K562 (cell line): ENCODE measurements around the gene HDAC9.

ENCODE experiments used
- CBX2 ChIP-seq: fragments of 200-600 bp; sonication (generic); IDR thresholded peaks from one replicate; pipeline ENCODE4 v1.6.1; 2012; ENCODE audit warnings: mild to moderate bottlenecking, low read length, inconsistent platforms; ENCODE audit not compliant: insufficient read depth, poor library complexity, severe bottlenecking
- CC2D1A ChIP-seq: fragments of 450-650 bp; IDR thresholded peaks from 2 replicates; pipeline ENCODE4 v1.6.1; 2017; ENCODE audit warnings: mild to moderate bottlenecking
- CREB1 ChIP-seq, 2 experiments: sonication (generic) in 1 of 2; formaldehyde crosslinking in 1 of 2; IDR thresholded peaks; 2 replicates each; pipeline versions ENCODE4 v1.6.1 to v1.8.0; 2012 to 2022; ENCODE audit warnings: inconsistent platforms in 1 of 2, mild to moderate bottlenecking in 1 of 2, missing genetic modification reagents in 1 of 2, moderate library complexity in 1 of 2
- ETV6 ChIP-seq, 3 experiments: fragments of 150-350 bp in 1 of 3; sonication (generic) in 1 of 3; formaldehyde crosslinking in 1 of 3; IDR thresholded peaks; 2 replicates each; pipeline versions ENCODE4 v1.6.1 to v1.8.0; 2014 to 2022; ENCODE audit warnings: borderline replicate concordance in 2 of 3, low read depth in 2 of 3, antibody characterized with exemption in 1 of 3, low read length in 1 of 3, mild to moderate bottlenecking in 1 of 3, missing genetic modification reagents in 1 of 3
- HDAC1 ChIP-seq, 2 experiments: fragments of 450-650 bp; IDR thresholded peaks; 2 replicates each; pipeline ENCODE4 v1.6.1; 2016 to 2017; ENCODE audit warnings: inconsistent platforms in 1 of 2, mild to moderate bottlenecking in 1 of 2, moderate library complexity in 1 of 2
- HMGXB4 ChIP-seq: sonication (generic); formaldehyde crosslinking; IDR thresholded peaks from 2 replicates; pipeline ENCODE4 v1.8.1; 2023; ENCODE audit warnings: mild to moderate bottlenecking, missing genetic modification reagents
- MXI1 ChIP-seq: IDR thresholded peaks from 2 replicates; pipeline ENCODE4 v1.6.1; 2011; ENCODE audit warnings: low read depth, mild to moderate bottlenecking, improper control_type of control experiment, low read length
- POLR2AphosphoS5 ChIP-seq: IDR thresholded peaks from 2 replicates; pipeline ENCODE4 v1.6.1; 2011; ENCODE audit warnings: mild to moderate bottlenecking, low read depth, low read length, moderate library complexity; ENCODE audit not compliant: control insufficient read depth, insufficient read depth
- REST ChIP-seq, 2 experiments: fragments of 450-650 bp; formaldehyde crosslinking in 1 of 2; IDR thresholded peaks; 2 replicates each; pipeline versions ENCODE4 v1.4.0 to v1.6.1; 2014 to 2020; ENCODE audit warnings: mild to moderate bottlenecking in 2 of 2, borderline replicate concordance in 1 of 2, low read depth in 1 of 2
- SMARCB1 ChIP-seq: IDR thresholded peaks from 2 replicates; pipeline ENCODE4 v1.6.1; 2011; ENCODE audit warnings: improper control_type of control experiment, low read depth; ENCODE audit not compliant: insufficient read length
- SMARCC2 ChIP-seq: fragments of 450-650 bp; IDR thresholded peaks from 2 replicates; pipeline ENCODE4 v1.6.1; 2017; ENCODE audit warnings: antibody characterized with exemption, moderate library complexity, mild to moderate bottlenecking, low read depth
- USF1 ChIP-seq: sonication (generic); formaldehyde crosslinking; IDR thresholded peaks from 2 replicates; pipeline ENCODE4 v1.9.0; 2022; ENCODE audit warnings: mild to moderate bottlenecking, missing genetic modification reagents

- no peak for TF ChIP-seq HMGXB4
- TF ChIP-seq MXI1 = no peak
- TF ChIP-seq CREB1 (IDR thresholded peaks at IDR 0.05) = no peak
- TF ChIP-seq CREB1 (CRISPR knock-in tag; IDR thresholded peaks at IDR 0.05) = no peak
- TF ChIP-seq REST (IDR thresholded peaks at IDR 0.05; ENCODE audit: borderline replicate concordance) = no peak
- no peak for TF ChIP-seq REST (CRISPR knock-in tag; IDR thresholded peaks at IDR 0.05; ENCODE audit: low read depth)
- TF ChIP-seq CBX2 = no peak
- TF ChIP-seq CC2D1A = no peak
- TF ChIP-seq USF1 = no peak
- no peak for TF ChIP-seq ETV6 (IDR thresholded peaks at IDR 0.05; ENCODE audit: borderline replicate concordance in 1 of 2, low read depth in 2 of 2, low read length in 1 of 2)
- no peak for TF ChIP-seq ETV6 (CRISPR knock-in tag; IDR thresholded peaks at IDR 0.05; ENCODE audit: borderline replicate concordance)
- TF ChIP-seq SMARCC2 = no peak
- no peak for TF ChIP-seq POLR2AphosphoS5
- TF ChIP-seq SMARCB1 = no peak
- no peak for TF ChIP-seq HDAC1 (IDR thresholded peaks at IDR 0.05)
These were observed 500.4 kb downstream of the HDAC9 start for GRCh38 chr7:18995811-18996426.
